OCI-LY3 (cell line): ENCODE results near the gene DMRTA1.

Experiments
- EZH2phosphoT487 ChIP-seq: fragments of 200-600 bp; shearing (Covaris generic); IDR thresholded peaks from 2 replicates; pipeline ENCODE4 v1.6.1; 2018; ENCODE audit warnings: antibody characterized with exemption, mixed run types, low read depth
- TF ChIP-seq, protein P1 (sequence below): fragments of 200-600, 300-600 bp; sonication (generic); IDR thresholded peaks from 2 replicates; pipeline ENCODE4 v1.5.1; 2014; ENCODE audit warnings: antibody characterized with exemption, low read length, low read depth

DNA sequence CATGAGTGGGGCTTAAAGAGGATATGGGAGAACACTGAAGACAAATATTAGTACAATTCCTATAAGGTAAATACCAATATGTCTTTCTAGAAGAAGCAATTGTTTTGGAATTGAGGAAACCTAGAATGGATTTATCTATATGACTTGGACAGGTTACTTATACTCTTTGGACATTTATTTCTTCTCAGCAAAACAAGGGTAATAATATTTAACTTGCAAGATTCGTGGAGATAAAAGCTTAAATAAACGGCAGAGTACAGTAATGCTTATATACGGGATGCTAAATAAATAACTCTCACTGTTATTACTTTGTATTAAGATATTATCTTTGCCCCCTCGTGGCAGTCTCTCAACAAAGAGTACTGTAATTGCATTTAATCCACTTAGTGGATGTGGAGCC is 8.6 kb downstream of the DMRTA1 start:
- TF ChIP-seq, protein P1, sequence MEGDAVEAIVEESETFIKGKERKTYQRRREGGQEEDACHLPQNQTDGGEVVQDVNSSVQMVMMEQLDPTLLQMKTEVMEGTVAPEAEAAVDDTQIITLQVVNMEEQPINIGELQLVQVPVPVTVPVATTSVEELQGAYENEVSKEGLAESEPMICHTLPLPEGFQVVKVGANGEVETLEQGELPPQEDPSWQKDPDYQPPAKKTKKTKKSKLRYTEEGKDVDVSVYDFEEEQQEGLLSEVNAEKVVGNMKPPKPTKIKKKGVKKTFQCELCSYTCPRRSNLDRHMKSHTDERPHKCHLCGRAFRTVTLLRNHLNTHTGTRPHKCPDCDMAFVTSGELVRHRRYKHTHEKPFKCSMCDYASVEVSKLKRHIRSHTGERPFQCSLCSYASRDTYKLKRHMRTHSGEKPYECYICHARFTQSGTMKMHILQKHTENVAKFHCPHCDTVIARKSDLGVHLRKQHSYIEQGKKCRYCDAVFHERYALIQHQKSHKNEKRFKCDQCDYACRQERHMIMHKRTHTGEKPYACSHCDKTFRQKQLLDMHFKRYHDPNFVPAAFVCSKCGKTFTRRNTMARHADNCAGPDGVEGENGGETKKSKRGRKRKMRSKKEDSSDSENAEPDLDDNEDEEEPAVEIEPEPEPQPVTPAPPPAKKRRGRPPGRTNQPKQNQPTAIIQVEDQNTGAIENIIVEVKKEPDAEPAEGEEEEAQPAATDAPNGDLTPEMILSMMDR, result no peak
- no peak for TF ChIP-seq EZH2phosphoT487
